C4-2B (cell line): ENCODE results near the gene TMEM38A.
A peak's percentile ranks its signal among the peaks of the same experiment; 100 is the strongest.
"Not testable (repeated sequence)": the region's sequence is repeated elsewhere in the genome, so short reads cannot be mapped to it uniquely, and the experiment has no call there.

ENCODE experiments used
- H3K27ac ChIP-seq: fragments of 450-650 bp; 2 replicates; pipeline ENCODE4 v1.5.1; 2017
- ZFX ChIP-seq: fragments of 450-650 bp; IDR thresholded peaks from 2 replicates; pipeline ENCODE4 v1.6.1; 2017
- TF ChIP-seq, protein P1 (sequence below): fragments of 450-650 bp; conservative IDR thresholded peaks from 2 replicates; pipeline ENCODE4 v1.5.1; 2017; ENCODE audit warnings: mild to moderate bottlenecking

The TMEM38A gene

DNA sequence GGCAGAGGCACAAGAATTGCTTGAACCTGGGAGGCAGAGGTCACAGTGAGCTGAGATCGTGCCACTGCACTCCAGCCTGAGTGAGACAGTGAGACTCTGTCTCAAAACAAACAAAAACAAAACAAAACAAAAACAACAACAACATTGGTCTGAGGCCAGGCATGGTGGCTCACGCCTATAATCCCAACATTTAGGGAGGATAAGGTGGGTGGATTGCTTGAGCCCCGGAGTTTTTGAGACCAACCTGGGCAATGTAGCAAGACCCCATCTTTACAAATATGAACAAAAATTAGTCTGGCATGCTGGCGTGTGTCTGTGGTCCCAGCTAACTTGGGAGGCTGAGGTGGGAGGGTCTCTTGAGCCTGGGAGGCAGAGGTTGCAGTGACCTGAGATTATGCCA lies 42.7 kb downstream of the TMEM38A start:
- TF ChIP-seq, protein P1, sequence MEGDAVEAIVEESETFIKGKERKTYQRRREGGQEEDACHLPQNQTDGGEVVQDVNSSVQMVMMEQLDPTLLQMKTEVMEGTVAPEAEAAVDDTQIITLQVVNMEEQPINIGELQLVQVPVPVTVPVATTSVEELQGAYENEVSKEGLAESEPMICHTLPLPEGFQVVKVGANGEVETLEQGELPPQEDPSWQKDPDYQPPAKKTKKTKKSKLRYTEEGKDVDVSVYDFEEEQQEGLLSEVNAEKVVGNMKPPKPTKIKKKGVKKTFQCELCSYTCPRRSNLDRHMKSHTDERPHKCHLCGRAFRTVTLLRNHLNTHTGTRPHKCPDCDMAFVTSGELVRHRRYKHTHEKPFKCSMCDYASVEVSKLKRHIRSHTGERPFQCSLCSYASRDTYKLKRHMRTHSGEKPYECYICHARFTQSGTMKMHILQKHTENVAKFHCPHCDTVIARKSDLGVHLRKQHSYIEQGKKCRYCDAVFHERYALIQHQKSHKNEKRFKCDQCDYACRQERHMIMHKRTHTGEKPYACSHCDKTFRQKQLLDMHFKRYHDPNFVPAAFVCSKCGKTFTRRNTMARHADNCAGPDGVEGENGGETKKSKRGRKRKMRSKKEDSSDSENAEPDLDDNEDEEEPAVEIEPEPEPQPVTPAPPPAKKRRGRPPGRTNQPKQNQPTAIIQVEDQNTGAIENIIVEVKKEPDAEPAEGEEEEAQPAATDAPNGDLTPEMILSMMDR: no peak
- H3K27ac ChIP-seq: no peak overlapping the region

DNA sequence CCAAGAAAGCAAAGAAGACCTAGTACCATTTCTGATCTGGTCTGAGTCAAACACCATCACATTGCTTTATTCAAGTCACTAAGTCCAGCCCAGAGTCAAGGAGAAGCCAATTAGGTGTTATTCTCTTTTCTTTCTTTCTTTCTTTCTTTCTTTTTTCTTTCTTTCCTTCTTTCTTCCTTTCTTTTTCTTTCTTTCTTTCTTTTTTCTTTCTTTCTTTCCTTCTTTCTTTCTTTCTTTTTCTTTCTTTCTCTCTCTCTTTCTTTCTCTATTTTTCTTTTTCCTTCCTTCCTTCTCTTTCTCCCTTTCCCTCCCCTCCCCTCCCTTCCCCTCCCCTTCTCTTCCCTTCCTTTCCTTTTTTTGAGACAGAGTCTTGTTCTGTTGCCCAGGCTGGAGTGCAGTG lies 49.9 kb downstream of the TMEM38A start:
- not testable (repeated sequence) for H3K27ac ChIP-seq

DNA sequence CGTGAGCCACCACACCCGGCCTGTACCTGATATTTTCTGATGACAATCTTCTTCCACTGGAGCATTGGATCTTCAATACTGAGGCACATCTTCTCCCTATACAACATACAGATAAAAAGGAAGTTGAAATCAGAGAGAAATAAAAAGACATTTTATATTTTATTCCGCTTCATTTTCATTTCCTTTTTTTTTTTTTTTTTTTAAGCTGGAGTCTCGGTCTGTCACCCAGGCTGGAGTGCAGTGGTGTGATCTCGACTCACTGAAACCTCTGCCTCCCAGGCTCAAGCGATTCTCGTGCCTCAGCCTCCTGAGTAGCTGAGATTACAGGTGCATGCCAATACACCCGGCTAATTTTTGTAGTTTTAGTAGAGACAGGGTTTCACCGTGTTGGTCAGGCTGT lies 51.4 kb downstream of the TMEM38A start:
- not testable (repeated sequence) for H3K27ac ChIP-seq

DNA sequence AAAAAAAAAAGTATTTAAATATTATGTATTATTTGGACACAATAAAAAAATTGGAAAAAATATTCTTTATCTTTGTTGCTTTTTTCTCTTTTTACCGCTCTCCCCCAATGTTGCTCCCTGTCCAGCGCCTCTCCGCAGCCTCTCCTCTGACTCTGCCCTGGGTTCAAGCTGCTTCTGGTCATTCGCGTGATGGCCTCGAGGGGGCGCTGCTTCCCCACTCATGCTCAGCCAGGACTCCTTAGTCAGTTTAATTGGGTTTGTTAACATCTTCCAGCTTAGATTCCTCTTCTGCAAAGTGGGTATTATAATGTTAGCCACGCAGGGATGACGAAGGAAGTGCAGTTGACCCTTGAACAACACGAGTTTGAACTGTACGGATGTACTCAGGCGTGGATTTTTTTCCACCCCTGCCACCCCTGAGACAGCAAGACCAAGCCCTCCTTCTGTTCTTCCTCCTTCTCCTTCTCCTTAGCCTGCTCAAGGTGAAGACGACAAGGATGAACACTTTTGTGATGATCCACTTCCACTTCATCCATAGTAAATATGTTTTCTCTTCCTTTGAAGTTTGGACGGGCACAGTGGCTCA lies 53.9 kb downstream of the TMEM38A start:
- no peak for TF ChIP-seq ZFX
- TF ChIP-seq, protein P1: peak; percentile 94
- H3K27ac ChIP-seq: no peak overlapping the region

DNA sequence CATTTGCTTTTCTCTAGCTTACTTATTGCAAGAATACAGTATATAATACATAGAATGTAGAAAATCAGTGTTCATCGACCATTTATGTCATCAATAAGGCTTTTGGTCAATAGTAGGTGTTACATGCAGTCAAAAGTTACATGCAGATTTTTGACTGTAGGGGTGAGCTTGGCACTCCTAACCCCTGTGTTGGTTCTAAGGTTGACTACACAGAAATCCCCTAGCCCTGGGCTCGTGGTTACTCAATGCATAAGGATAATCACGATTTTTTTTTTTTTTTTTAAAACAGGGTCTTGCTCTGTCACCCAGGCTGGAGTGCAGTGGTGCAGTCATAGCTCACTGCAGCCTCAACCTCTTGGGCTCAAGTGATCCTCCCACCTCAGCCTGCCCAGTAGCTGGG lies 54.7 kb downstream of the TMEM38A start:
- TF ChIP-seq, protein P1: no peak
- no peak overlapping the region for H3K27ac ChIP-seq

DNA sequence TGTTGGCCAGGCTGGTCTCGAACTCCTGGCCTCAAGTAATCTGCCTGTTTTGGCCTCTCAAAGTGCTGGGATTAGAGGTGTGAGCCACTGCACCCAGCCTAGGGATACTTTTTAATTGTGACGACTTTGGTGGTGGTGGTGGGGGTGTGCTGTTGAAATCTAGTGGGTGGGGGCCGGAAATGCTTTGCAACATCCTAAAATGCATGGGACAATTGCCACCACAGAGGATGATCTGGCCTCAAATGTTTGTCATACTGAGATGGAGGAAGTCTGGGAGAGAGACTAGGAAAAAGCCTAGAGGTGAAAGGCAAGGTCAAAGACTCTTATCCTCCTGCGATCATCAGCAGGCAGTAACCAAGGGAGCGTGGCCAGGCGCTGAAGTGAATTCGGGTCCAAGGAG lies 60.1 kb downstream of the TMEM38A start:
- no peak for TF ChIP-seq ZFX
- TF ChIP-seq, protein P1: no peak
- H3K27ac ChIP-seq: peak overlapping the region; percentile 86

DNA sequence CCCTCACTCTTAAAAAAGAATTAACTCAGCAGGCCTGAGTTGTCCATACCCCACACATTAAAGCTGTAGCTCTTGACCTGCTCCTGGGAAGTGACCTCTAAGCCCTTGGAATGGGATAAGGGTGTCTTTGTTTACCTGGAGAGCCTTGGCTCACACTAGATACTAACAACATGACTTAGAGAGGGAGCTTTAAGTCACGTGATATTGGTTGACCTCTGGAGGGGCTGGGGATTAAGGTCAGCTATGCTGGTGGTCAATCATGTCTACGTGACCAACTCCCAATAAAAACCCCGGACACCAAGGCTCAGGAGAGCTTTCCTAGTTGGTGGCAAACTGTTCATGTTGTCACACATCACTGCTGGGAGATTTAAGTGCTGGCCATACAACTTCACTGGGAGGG lies 61.7 kb downstream of the TMEM38A start:
- H3K27ac ChIP-seq: no peak overlapping the region
- no peak for TF ChIP-seq ZFX
- TF ChIP-seq, protein P1: no peak

DNA sequence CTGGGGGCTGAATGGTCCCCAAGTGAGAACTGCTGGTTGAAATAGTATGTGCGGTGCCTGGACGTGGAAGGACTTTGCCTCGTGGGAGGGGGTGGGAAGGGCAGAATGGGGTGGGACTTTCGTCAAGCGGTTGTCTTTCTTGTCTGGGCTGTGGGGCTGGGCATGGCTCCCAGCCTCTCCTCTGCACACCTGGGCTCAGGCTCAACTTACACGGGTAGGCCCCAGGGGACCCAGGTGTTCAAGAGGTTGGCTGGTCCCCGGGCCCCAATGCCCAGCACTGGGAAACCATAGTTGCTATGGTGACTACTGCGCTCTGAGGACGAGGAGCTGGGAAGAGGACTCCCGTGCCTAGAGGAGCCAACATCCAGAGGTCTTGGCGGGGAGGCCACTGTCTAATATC lies 66.0 kb downstream of the TMEM38A start:
- TF ChIP-seq, protein P1: no peak
- no peak for TF ChIP-seq ZFX
- H3K27ac ChIP-seq: no peak overlapping the region

DNA sequence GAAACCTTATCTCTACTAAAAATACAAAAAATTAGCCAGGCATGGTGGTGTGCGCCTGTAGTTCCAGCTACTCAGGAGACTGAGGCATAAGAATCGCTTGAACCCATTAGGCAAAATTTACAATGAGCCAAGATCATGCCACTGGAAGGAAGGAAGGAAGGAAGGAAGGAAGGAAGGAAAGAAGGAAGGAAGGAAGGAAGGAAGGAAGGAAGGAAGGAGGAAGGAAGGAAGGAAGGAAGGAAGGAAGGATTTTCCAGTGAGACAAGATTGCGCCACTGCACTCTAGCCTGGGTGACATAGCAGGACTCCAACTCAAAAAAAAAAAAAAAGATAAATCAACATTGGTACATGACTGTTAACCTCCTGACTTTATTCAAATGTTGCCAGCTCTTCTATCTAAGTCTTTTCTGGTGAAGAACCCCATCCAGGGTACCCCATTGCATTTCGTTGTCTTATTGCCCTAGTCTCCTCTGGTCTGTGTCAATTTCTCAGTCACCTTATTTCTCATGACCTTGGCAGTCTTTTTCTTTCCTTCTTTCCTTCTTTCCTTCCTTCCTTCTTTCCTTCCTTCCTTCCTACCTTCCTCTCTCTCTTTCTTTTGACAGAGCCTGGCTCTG lies 74.8 kb downstream of the TMEM38A start:
- H3K27ac ChIP-seq: peak overlapping the region; percentile 78; the same call in 1 of the 2 replicates
